ENCODE measurements around the gene SLC22A31.

DNA sequence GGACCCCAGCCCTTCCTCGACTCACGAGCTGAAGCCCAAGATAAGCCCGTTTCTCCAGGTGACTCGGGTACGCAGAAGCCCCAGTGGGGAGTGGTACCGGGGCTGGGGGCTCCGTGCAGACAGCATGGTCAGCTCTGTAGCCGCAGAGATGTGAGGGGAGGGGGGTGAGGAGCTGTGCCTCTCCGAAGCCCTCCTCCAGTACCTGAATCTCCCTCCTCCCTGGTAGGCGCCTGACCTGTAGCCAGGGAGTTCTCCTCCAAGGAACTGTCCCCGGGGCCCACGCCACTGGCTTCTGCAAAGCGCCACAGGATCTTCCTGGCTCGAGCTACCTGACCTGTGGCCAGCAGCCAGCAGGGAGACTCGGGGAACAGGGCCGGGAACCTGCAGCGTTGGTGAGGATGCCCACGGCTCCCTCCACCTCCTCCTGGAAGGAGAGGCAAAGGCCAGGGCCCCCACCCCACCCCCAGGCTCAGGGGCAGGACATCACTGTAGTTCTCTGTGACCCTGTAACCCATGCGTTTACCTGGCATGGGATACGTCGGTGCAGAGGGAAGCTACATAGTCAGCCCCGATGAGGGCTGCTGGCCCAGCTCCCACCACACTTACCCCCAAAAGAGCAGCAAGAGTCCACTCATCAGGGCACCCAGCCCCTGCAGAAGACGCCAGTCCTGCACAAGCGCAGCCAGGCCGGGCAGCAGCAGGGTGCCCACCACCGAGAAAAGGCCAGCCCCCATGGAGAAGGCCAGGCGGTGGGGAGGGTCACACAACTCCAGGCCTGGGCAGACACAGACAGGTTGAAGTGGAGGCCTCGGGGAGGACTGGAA, 1.7 kb downstream of the SLC22A31 start:
- TF ChIP-seq GATA2 (IDR thresholded peaks at IDR 0.05; ENCODE audit: low read depth, low read length) (no peak), GATA3 (IDR thresholded peaks at IDR 0.05; ENCODE audit: low read depth, low read length) (no peak)

Data from SH-SY5Y (cell line).